H1 (cell line): Measurements from ENCODE around the gene ANKS1A. TPM values are rescaled to one million over a fixed set of nuclear protein-coding genes. Genes with fewer than 3 reads are reported as not detected.

Experiments used
- CREB1 ChIP-seq: IDR thresholded peaks from 2 replicates; pipeline ENCODE4 v1.6.1; 2012; ENCODE audit warnings: inconsistent platforms
- EP300 ChIP-seq, 2 experiments: IDR thresholded peaks; 1 replicate in 1 of 2; 2 replicates in 1 of 2; pipeline ENCODE4 v1.6.1; 2011 to 2012; ENCODE audit warnings: low read depth in 2 of 2, low read length in 2 of 2, mild to moderate bottlenecking in 2 of 2, borderline replicate concordance in 1 of 2, inconsistent platforms in 1 of 2, moderate library complexity in 1 of 2
- EZH2 ChIP-seq: fragments of 200-600 bp; sonication (generic); IDR thresholded peaks from 2 replicates; pipeline ENCODE4 v1.7.1; 2012; ENCODE audit warnings: low read depth, mild to moderate bottlenecking, moderate library complexity, low read length, inconsistent platforms; ENCODE audit not compliant: severe bottlenecking
- RBBP5 ChIP-seq: IDR thresholded peaks from 2 replicates; pipeline ENCODE4 v1.7.1; 2012; ENCODE audit warnings: low read depth, mild to moderate bottlenecking, inconsistent platforms, low read length, moderate library complexity, borderline replicate concordance
- SUZ12 ChIP-seq: fragments of 200-600 bp; sonication (generic); IDR thresholded peaks from 2 replicates; pipeline ENCODE4 v1.6.1; 2012; ENCODE audit warnings: mild to moderate bottlenecking, inconsistent platforms, low read length, moderate library complexity, mixed read lengths
- TBP ChIP-seq: IDR thresholded peaks from 2 replicates; pipeline ENCODE4 v1.6.1; 2011; ENCODE audit warnings: low read depth, low read length, improper control_type of control experiment
- polyA plus RNA-seq, 7 experiments: library from polyadenylated mRNA; depleted of rRNA in 3 of 7; stranded (reverse) in 5 of 7; unstranded in 2 of 7; fragments of >200 nt in 5 of 7; fragments of 200-250 nt in 2 of 7; gene quantifications; 1 replicate in 5 of 7; 2 replicates in 1 of 7; 4 replicates in 1 of 7; pipeline versions ENCODE4 v1.2.1 to v1.2.3, GENCODE V29; 2011 to 2013; ENCODE audit warnings: missing spikeins in 2 of 7, mixed read lengths in 2 of 7
- total RNA-seq: library from RNA; stranded (reverse); fragmentation: NEBNext Ultra II Directional; extraction: Animal tissue kit (Norgen Biotek cat#: 25700); gene quantifications from 2 replicates; pipeline ENCODE4 v1.2.1, GENCODE V29; 2021

ANKS1A gene
- total and polyA plus RNA-seq, 2 of the 8 experiments (the other 6 are each of a cell fraction or from before 2014, with no cell fraction given) = 9.8 to 30.9 TPM

DNA sequence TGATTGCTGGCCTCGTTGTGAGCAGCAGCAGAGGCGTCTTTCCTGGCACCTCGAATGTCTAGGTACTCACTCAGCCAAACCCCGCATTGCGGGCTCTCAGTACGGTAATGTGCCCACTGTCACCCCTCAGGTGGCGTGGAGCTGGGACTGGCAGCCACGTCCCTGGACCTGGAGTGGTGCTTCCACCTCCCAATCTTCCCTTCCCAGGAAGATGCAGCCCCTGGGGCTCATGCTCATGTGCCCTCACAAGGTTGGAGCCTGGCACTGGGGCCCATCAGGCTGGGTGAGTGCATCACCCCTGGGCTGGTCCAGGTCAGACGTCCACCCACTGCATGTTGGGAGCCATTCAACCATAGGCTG lies 176.4 kb downstream of the ANKS1A start (continued):
- TF ChIP-seq RBBP5 (no peak), TBP (no peak), EZH2 (no peak), EP300 (IDR thresholded peaks at IDR 0.05; ENCODE audit: borderline replicate concordance in 1 of 2, low read depth in 2 of 2, low read length in 2 of 2) (no peak), CREB1 (no peak), SUZ12 (no peak)
